BLaER1 treated with 17β-estradiol and CSF1 and Interleukin-3, amounts not matched to agents 10 nM and 100 nM (cell line): ENCODE data around the gene KSR2.

Experiments used
- H3K27ac ChIP-seq, 11 experiments: shearing (Covaris generic); formaldehyde crosslinking; 2 replicates each; pipeline ENCODE4 v1.8.1; 2022
- H3K27me3 ChIP-seq, 11 experiments: shearing (Covaris generic); formaldehyde crosslinking; 2 replicates each; pipeline ENCODE4 v1.8.1; 2022
- H3K36me3 ChIP-seq, 11 experiments: shearing (Covaris generic); formaldehyde crosslinking; 2 replicates each; pipeline ENCODE4 v1.8.1; 2022
- H3K4me1 ChIP-seq, 10 experiments: shearing (Covaris generic); formaldehyde crosslinking; 2 replicates each; pipeline ENCODE4 v1.8.1; 2022
- H3K4me2 ChIP-seq, 11 experiments: shearing (Covaris generic); formaldehyde crosslinking; 2 replicates each; pipeline ENCODE4 v1.8.1; 2022
- H3K4me3 ChIP-seq, 10 experiments: shearing (Covaris generic); formaldehyde crosslinking; 2 replicates each; pipeline ENCODE4 v1.8.1; 2022
- H3K9ac ChIP-seq, 11 experiments: shearing (Covaris generic); formaldehyde crosslinking; 2 replicates each; pipeline ENCODE4 v1.8.1; 2022
- H3K9me3 ChIP-seq, 11 experiments: shearing (Covaris generic); formaldehyde crosslinking; replicated peaks in 1 of 11; 2 replicates each; pipeline ENCODE4 v1.8.1; 2022
- H4K20me1 ChIP-seq, 11 experiments: shearing (Covaris generic); formaldehyde crosslinking; 2 replicates each; pipeline ENCODE4 v1.8.1; 2022
- Cebpa-rat ChIP-seq, 11 experiments: shearing (Covaris generic); IDR thresholded peaks; 2 replicates each; pipeline ENCODE4 v1.8.1; 2022

The KSR2 gene

DNA sequence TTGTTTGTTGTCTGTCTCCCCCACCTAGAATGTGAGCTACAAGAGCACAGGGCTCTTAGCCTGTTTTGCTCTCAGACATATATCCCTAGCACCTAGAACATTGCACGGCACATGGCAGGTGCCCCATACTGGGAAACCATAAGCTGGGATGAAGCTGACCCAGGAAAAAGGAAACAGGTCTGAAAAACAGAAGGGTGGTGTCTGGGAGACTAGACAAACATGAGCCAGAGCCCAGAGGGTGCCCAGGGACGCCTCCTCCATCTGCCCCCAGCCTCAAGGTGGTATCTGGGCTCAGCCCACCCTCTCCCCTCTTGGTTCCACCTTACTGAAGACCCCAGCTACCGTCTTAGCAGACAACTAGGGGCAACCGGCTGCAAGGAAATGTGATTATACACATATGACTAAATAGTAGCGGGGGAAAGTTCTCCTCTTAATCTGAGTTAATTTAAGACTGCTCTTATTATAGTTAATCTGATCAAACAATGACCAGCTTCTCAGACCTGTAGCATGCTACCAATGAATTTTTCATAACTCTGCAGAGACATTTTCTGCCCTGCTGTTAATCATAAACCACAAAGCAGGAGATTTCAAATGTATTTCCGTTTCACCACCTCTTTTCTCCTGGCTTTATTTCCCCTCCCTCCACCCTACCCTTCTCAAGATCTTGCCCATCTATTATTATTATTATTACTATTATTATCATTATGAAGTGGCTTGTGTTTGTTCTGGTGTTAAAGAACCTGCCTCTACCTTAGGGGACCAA, 31.9 kb downstream of the KSR2 start:
- no peaks in the 10 kb centered on the region for H3K27me3 ChIP-seq
- no peak overlapping the region for H3K4me3 ChIP-seq
- no peak overlapping the region for H3K27ac ChIP-seq
- no peaks in the 10 kb centered on the region for H3K36me3 ChIP-seq
- peaks cover under 1 to 11% (median 5%) of the 10 kb centered on the region in 11 experiments; a peak in 13 of 22 replicates for H3K9me3 ChIP-seq
- H3K4me2 ChIP-seq: peak overlapping the region in 7 of 11 experiments; percentile 2 to 44 (median 10); a peak in 6 of 22 replicates
- H3K4me1 ChIP-seq: peaks cover 0 to 16% (median 9%) of the 10 kb centered on the region in 10 experiments; a peak in 15 of 20 replicates
- no peaks in the 10 kb centered on the region for H4K20me1 ChIP-seq
- TF ChIP-seq Cebpa-rat (IDR thresholded peaks at IDR 0.05): no peak
- H3K9ac ChIP-seq: no peak overlapping the region

DNA sequence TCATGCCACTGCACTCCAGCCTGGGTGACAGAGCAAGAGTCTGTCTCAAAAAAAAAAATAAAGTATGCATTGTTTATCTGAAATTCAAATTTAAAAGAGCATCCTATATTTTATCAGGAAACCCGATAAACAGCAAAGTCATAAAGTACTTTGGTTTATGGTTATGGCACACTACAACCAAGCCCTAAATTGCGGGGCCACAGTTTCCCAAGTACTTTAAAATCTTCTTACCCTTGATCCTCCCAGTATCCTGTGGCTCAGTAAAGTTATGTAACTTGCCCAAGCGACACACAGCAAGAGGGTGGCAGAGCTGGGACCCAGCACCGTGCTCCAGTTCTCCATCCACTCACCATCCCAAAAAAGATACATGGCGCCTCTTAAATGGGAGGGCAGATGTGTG, 35.2 kb downstream of the KSR2 start:
- Histone ChIP-seq H3K4me1 (peaks cover 0 to 16% (median 9%) of the 10 kb centered on the region in 10 experiments; a peak in 15 of 20 replicates), H3K4me3 (no peak overlapping the region), H3K27ac (no peak overlapping the region), H3K36me3 (no peaks in the 10 kb centered on the region), H3K27me3 (no peaks in the 10 kb centered on the region), H3K9ac (no peak overlapping the region), H4K20me1 (no peaks in the 10 kb centered on the region), H3K9me3 (peaks cover 12 to 26% (median 17%) of the 10 kb centered on the region in 11 experiments; a peak in 20 of 22 replicates), H3K4me2 (no peak overlapping the region)
- TF ChIP-seq Cebpa-rat (IDR thresholded peaks at IDR 0.05): no peak

DNA sequence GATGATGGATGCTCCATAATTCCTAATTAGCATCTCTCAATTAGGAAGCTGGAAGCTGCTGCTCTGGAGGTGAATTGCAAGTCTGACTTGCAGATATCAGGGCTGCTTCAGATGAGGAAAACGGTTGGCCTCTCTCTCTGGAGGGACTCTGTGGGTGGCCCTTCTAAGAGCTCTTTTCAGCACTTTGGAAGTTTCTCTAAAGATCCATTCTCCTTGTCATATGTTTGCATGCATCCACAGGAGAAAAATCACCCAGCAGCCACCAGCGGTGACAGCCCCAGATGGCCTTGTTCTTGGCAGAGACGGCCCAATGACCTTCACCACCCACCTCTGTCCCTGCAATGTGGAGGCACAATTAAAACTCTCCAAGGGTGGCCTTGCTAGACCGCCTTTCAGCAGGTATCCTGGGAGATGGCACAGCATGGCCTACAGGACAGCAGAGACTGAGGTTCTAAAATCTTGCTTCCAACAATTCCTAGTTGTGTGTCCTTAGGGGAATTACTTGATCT, 42.3 kb downstream of the KSR2 start:
- H3K27ac ChIP-seq: no peak overlapping the region
- H3K4me1 ChIP-seq: no peaks in the 10 kb centered on the region
- H3K36me3 ChIP-seq: no peaks in the 10 kb centered on the region
- H3K9me3 ChIP-seq: peaks cover 5 to 17% (median 7%) of the 10 kb centered on the region in 11 experiments; a peak in 20 of 22 replicates
- H3K4me3 ChIP-seq: no peak overlapping the region
- H3K27me3 ChIP-seq: no peaks in the 10 kb centered on the region
- H3K4me2 ChIP-seq: no peak overlapping the region
- no peak for TF ChIP-seq Cebpa-rat (IDR thresholded peaks at IDR 0.05)
- no peak overlapping the region for H3K9ac ChIP-seq
- no peaks in the 10 kb centered on the region for H4K20me1 ChIP-seq

DNA sequence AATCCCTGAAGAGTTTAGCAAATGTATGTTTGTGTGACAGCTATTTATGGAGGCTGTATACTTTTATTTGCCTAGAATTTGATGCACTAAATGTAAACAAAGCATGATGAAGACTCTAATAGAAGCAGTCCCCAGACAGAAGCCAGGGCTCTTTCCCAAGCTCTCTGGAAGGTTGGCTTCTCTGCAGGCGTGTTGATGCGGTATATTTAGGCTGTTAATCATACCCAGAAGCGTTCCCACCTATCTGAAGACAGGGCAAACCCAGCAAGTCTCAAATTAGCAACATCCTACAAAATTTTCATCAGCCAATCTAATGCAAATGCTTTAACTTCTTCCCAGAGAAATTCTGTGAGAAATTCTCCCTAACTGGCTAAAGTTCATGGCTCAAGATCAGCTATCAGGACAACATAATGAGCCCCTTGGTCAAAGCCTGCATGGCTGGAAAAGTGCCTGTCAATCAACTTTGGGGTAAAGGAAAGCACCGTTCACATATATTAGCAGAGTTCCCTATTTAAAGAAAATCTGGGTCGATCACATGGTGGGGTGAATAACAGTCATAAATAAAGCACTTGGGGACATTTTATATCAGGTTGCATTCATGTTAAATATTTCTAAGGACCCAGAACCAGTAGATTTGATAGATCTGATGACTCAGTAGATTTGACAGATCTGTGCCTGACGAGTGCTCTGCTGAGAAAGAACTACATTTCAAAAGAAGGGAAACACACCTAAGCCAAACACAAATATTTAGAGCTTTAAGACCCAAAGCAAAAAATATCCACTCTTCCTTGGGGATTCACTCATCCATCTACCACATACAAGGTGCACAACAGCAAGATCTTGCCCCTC, 46.6 kb downstream of the KSR2 start:
- H4K20me1 ChIP-seq: no peaks in the 10 kb centered on the region
- H3K27ac ChIP-seq: no peak overlapping the region
- peaks cover 0 to 9% (median 0%) of the 10 kb centered on the region in 11 experiments; a peak in 5 of 22 replicates for H3K9me3 ChIP-seq
- no peak overlapping the region for H3K4me3 ChIP-seq
- H3K36me3 ChIP-seq: no peaks in the 10 kb centered on the region
- H3K4me1 ChIP-seq: peaks cover 0 to 14% (median 0%) of the 10 kb centered on the region in 10 experiments; a peak in 6 of 20 replicates
- no peaks in the 10 kb centered on the region for H3K27me3 ChIP-seq
- no peak for TF ChIP-seq Cebpa-rat (IDR thresholded peaks at IDR 0.05)
- H3K9ac ChIP-seq: no peak overlapping the region
- H3K4me2 ChIP-seq: no peak overlapping the region

DNA sequence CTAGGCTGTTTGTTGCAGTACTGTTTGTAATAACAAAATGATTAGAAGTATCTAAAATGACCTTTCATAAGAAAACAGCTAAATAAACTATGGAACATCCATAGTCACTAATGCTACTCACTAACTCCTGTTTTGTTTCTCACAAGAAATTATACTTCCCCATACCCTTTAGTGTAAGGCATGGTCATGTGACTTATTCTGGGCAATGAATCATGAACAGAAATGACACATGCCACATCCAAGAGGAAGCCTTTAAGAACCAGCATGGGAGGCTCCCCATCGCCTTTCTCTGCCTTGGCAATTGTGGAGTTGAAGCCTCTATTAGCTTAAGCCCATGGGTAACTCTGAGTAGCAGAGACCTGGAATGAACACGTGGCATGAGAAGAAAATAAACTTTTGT, 49.3 kb downstream of the KSR2 start:
- Histone ChIP-seq H3K4me3 (no peak overlapping the region), H3K4me1 (peaks cover 0 to 14% (median 0%) of the 10 kb centered on the region in 10 experiments; a peak in 6 of 20 replicates), H3K9ac (no peak overlapping the region), H3K9me3 (peaks cover 0 to 17% (median 8%) of the 10 kb centered on the region in 11 experiments; a peak in 7 of 22 replicates), H3K27me3 (no peaks in the 10 kb centered on the region), H3K4me2 (peak overlapping the region in 3 of 11 experiments; percentile 27 to 75 (median 58); a peak in 5 of 22 replicates), H3K36me3 (no peaks in the 10 kb centered on the region), H4K20me1 (no peaks in the 10 kb centered on the region), H3K27ac (peak overlapping the region in 1 of 11 experiments; percentile 36; a peak in 1 of 22 replicates)
- no peak for TF ChIP-seq Cebpa-rat (IDR thresholded peaks at IDR 0.05)

DNA sequence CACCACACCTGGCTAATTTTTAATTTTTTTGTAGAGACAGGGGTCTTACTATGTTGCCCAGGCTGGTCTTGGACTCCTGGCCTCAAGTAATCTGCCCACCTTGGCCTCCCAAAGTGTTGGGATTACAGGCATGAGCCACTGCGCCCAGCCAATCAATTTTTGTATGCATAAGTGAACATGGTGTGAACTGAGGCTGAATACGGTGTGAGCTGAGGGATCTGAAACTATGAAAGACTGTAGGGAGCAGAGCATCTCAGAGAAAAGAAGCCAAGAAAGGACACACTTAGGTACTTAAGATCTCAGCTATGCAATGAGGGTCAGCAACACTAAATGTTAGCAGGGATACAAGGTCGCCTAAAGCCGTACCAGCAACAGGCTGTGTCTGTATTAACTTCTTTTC, 54.1 kb downstream of the KSR2 start:
- no peak overlapping the region for H3K27ac ChIP-seq
- H3K4me3 ChIP-seq: no peak overlapping the region
- no peak overlapping the region for H3K9ac ChIP-seq
- H3K9me3 ChIP-seq: peaks cover 13 to 28% (median 25%) of the 10 kb centered on the region in 11 experiments; a peak in 21 of 22 replicates
- H3K4me2 ChIP-seq: no peak overlapping the region
- H3K27me3 ChIP-seq: no peaks in the 10 kb centered on the region
- no peak for TF ChIP-seq Cebpa-rat (IDR thresholded peaks at IDR 0.05)
- H4K20me1 ChIP-seq: no peaks in the 10 kb centered on the region
- no peaks in the 10 kb centered on the region for H3K36me3 ChIP-seq
- peaks cover 3 to 11% (median 9%) of the 10 kb centered on the region in 10 experiments; a peak in 18 of 20 replicates for H3K4me1 ChIP-seq

DNA sequence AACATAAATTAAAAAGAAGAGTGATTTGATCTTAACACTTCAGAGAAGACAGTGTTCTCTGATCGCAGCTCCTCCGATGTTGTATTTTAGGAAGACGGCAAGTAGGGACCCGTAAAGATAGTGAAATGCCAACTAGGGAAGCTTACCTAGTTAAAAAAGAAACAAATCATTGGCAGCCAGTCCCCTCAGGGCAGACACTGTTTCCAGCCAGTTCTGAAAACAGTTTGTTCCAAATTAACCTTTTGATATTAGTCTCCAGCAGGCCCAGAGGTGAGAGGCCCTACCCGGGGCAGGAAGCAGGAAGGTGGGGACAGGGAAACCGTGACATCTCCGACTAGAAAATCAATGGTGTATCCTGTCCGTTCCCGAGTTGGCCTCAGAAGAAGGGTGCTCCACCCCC, 56.0 kb downstream of the KSR2 start:
- Histone ChIP-seq H3K4me2 (peak overlapping the region in 7 of 11 experiments; percentile 17 to 50 (median 41); a peak in 11 of 22 replicates), H3K9ac (no peak overlapping the region), H4K20me1 (no peaks in the 10 kb centered on the region), H3K4me3 (no peak overlapping the region), H3K4me1 (peaks cover 0 to 11% (median 6%) of the 10 kb centered on the region in 10 experiments; a peak in 12 of 20 replicates), H3K27ac (no peak overlapping the region), H3K9me3 (peaks cover 13 to 28% (median 21%) of the 10 kb centered on the region in 11 experiments; a peak in 21 of 22 replicates), H3K36me3 (no peaks in the 10 kb centered on the region), H3K27me3 (no peaks in the 10 kb centered on the region)
- TF ChIP-seq Cebpa-rat (IDR thresholded peaks at IDR 0.05): no peak

DNA sequence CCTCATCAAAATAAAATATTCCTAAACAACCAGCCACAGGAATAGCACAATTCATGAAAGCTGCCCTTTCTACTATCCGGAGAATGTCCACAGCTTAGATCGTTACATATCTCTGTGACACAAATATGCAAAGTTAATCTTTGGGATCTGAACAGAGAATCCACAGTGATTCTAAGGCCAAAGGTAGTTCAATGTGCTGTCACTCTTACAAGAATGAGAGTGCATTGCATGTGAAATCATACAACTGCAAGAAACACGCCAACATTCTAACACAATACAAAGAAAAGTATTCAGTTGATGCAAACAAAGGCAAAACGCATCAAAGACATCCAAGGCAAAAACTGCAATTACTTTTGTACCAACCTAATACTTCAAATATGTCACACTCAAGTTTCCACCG, 60.4 kb downstream of the KSR2 start:
- Histone ChIP-seq H3K36me3 (no peaks in the 10 kb centered on the region), H3K4me1 (peaks cover 0 to 9% (median 5%) of the 10 kb centered on the region in 10 experiments; a peak in 12 of 20 replicates), H3K27ac (no peak overlapping the region), H3K9me3 (peaks cover 11 to 21% (median 18%) of the 10 kb centered on the region in 11 experiments; a peak in 21 of 22 replicates), H3K4me2 (no peak overlapping the region), H3K4me3 (no peak overlapping the region), H3K9ac (no peak overlapping the region), H3K27me3 (no peaks in the 10 kb centered on the region), H4K20me1 (no peaks in the 10 kb centered on the region)
- no peak for TF ChIP-seq Cebpa-rat (IDR thresholded peaks at IDR 0.05)
